NCI-H2081 (cell line): ENCODE measurements around the gene ATP2B2.

Source experiments
- DNase-seq, 2 experiments: peaks; one replicate each; lab custom pipeline; 2025; lab: John Stamatoyannopoulos, UW

ATP2B2 gene

GRCh38 chr3:10448544-10448943 lies 56.8 kb downstream of the ATP2B2 start:
- no peak for DNase-seq

GRCh38 chr3:10447527-10448260 lies 57.7 kb downstream of the ATP2B2 start:
- DNase-seq = no peak

DNA sequence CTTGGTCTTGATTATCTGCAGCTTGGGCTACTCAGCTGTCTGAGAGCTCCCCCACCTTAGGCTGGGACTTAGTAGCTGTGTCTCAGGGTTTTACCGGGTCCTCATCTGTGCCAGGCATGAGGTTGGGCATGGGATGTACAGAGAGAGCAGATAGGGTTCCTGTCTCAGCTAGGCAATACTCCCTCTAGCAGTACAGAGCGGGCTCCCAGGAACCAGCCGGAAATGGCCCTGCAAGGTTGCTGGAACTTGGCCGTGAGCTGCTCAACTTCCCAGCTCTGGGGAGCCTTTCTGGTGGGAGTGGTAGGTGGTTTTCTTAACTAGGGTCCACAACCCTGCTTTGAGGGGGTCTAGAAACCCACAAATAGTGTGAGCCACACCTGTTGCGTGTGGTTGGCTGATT lies 58.3 kb downstream of the ATP2B2 start:
- no peak for DNase-seq

GRCh38 chr3:10445561-10446175 lies 59.7 kb downstream of the ATP2B2 start:
- DNase-seq = no peak

- no peak for DNase-seq
Measured at GRCh38 chr3:10444511-10444910, 60.9 kb downstream of the ATP2B2 start.

GRCh38 chr3:10444110-10444429 lies 61.3 kb downstream of the ATP2B2 start:
- no peak for DNase-seq

DNA sequence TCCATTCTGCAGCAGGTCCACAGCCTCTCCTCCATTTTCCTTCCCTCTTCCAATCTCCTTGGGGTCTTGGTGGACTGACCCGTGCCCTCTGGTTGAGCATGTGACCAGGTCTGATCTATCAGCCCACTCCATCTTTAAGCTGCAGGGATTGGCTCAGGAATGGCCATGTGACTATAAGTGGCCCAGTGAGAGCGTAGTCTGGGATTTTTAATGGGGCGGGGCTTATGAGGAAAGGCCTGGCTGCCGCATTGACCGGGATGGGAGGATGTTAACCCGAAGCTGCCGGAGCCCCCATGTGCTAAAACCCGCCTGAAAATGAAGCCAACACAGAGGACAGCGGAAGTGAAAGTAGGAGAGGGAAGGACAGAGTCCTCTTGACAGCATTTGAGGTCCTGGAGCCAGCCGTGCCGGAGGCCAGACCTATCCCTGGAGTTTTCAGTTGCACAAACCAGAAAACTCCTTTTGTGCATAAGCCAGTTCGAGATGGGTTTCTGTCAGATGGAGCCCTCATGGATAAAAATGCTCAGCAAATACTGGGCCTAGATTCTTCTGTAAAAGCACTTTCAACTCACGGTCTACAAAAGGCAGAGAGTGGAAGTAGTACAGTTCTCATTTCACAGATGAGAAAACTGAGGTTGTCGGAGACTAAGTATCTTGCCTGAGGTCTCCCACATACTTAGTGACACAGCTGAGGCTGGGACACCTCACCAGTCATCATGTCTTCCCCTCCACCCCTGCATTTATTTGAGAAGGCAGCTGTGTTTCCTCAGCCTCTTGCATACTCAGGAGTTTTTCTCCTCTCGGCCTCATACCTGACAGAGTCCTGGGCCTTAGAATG lies 61.9 kb downstream of the ATP2B2 start:
- DNase-seq = no peak

DNA sequence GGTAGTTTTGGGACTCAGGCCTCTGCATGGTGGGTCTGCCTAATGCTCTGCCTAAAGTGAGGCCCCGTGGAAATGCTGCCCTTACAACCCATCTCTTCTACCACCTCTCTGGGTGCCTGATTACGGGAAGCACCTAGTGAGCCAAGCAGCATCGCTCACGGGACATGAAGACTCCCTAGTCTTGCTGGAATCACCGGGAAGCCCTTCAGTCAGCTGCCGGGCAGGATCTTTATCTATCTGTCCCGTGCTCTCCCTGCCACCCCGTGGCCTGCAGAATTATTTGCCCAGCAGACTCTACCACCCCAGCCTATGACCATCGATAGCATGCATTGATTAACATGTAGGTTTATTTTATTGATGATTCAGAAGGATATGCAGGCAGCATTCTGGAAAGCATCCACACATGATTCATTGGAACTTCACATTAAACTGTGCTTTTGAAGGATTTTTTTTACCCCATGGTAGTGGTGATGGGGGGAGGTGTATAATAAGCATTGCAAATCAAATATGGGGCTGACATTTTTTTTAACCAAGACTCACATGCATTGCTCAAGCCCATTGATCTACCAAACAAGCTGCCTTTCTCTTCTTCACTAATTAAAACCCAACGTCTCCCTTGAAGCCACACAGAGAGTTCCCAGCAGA lies 63.1 kb downstream of the ATP2B2 start:
- DNase-seq = no peak

DNA sequence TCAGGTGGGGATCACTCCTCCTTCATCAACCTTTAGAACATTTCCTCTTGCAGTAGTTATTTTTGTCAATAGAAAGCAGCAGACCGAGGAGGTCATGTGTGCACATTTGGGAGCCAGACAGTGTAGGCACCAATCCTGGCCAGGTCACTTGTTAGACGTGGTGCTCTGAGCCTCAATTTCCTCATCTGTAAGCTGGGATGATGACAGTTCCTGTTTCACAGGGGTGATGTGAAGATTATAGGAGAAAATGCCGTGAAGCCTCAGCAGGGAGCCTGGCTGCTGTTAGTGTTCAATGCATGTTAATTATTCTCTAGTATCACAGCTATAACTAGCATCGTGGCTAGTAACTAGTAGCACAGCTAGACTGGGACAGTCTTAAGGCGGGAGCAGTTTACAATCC lies 64.7 kb downstream of the ATP2B2 start:
- DNase-seq = no peak

DNA sequence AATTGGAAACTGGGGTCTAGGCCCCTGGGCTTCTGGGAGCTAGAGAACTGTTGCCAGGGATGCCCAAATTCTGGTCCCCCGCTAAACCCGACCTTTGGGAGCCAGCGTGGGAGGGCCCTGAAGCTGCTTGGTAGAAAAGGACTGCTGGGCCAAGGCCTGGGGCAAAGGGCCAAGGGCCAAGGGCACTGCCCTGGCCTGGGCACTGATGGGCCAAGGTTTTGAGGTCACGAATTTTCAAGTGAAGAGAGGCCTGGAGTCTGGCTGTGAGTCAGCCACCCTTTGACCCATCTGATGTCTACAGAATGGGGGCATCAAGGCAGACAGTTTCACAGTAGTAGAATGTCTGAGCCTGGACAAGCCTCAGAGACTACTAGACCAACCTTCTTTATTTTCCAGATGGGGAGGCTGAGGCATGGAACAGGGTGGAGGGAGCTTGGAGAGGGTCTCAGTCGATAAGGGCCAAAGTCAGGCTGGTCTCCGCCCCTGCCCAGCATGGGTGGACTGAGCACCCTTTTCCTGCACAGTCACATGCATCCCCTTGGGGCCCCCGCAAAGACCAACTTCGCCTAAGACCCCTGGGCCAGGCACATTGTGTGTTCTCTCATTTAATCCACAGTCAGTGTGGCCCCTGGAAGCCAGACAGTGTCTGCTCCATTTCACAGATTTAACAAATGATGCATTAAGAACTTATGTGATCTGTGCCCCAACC lies 66.3 kb downstream of the ATP2B2 start:
- DNase-seq = no peak

GRCh38 chr3:10437995-10438901 lies 67.1 kb downstream of the ATP2B2 start:
- no peak for DNase-seq

DNA sequence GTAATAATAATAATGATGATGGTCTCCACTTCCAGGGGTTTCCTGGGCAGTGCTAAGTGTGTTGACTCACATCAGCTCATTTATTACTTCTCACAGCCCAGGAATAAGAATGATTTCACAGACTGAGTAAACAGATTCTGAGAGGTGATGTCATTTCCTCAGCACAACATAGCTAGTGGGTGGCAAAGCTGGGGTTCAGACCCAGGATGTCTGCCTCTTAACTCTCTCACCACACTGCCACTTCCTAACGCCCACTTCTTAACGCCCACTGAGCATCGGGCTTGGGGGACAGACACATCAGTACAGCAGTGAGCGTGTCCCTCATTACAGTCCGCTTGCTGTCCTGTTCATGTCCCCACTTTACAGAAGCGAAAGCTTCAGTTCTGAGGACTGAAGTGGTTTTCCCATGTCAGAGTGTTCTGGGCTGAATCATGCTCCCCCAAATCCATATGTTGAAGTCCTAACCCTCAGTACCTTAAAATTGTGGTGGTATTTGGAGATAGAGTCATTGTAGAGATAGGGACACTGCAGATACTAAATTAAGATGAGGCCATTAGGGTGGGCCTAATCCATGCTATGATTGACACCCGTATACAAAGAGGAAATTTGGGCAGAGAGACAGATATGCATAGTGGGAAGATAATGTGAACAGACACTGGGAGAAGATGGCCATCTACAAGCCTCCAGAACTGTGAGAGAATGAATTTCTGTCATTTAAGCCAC lies 68.0 kb downstream of the ATP2B2 start:
- DNase-seq = no peak

DNA sequence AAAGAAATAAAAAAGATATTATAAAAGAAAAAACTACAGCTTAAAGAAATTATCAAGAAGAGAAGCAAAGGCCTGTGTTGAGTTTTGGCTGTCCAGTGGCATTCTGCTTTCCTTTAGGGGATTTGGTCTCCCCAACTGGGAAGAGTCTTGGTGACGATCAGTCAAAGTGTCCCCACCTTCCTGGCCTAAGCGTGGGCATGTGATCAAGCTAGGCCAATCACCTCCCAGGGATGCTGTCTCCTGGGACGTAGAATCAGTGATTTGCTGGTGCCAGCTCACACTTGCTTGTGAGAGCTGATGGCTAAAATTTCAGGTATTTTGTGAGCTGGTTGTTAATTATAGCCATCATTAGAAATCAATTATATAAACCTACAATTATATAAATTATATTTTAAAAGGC lies 69.5 kb downstream of the ATP2B2 start:
- no peak for DNase-seq

DNA sequence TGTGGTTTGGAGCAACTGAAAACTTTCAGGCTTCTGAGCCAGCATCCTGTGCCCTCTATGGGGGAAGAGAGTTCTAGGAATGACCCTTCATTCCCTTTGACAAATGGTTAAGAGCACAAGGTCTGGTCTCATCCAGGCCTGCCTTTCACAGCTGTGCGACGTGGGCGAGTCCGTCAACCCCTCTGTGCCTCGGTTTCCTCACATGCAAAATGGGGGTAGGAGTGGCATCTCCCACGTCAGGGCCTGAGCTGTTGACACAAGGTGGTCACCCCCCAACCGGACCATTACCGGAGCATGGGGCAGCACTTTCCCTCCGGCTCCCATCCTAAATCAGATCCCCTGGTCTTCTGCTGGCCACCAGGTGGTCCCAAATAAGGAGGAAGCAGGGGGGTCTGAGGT lies 70.4 kb downstream of the ATP2B2 start:
- DNase-seq = no peak

GRCh38 chr3:10434144-10434937 lies 71.0 kb downstream of the ATP2B2 start:
- no peak for DNase-seq

GRCh38 chr3:10432931-10433330 lies 72.5 kb downstream of the ATP2B2 start:
- DNase-seq = no peak

- no peak for DNase-seq
Measured at GRCh38 chr3:10432156-10432845, 73.1 kb downstream of the ATP2B2 start.

DNA sequence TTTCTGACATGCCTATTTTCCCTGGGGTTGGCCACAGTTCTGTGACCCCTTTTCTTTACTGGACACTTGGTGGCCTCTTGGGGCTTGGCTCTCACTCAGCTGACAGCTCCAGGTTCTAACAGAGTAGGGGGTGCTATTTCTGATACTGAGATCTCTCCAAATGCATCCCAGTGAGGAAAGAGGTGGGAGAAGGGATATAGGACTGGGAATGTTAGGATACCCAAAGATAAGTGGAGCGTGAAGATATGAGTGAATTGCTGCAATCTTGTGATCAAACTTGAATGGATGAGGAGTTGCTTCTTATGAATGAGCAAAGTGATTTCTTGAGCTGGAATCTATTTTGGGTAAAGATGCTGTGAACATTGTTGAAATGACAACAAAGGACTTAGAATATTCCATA lies 74.6 kb downstream of the ATP2B2 start:
- no peak for DNase-seq
